WERI-Rb-1 (cell line): ENCODE measurements around the gene NLN.
"Not testable (repeated sequence)": the region's sequence is repeated elsewhere in the genome, so short reads cannot be mapped to it uniquely, and the experiment has no call there.

Experiments used
- DNase-seq: peaks from one replicate; pipeline ENCODE4 v3.0.0-alpha.2; 2020
- H3K27ac ChIP-seq: fragments of 250-450 bp; sonication (Bioruptor Pico); 2 replicates; pipeline ENCODE4 v1.5.1; 2020; ENCODE audit warnings: mild to moderate bottlenecking, moderate library complexity
- H3K27me3 ChIP-seq: fragments of 250-450 bp; sonication (Bioruptor Pico); 2 replicates; pipeline ENCODE4 v1.5.1; 2021; ENCODE audit warnings: mild to moderate bottlenecking, low read depth, moderate library complexity; ENCODE audit not compliant: insufficient read depth, severe bottlenecking
- H3K36me3 ChIP-seq: fragments of 250-450 bp; sonication (Bioruptor Pico); 2 replicates; pipeline ENCODE4 v1.5.1; 2020; ENCODE audit warnings: mild to moderate bottlenecking, moderate library complexity
- H3K4me3 ChIP-seq: 2 replicates; pipeline ENCODE4 v1.5.1; 2011; ENCODE audit warnings: low read depth, mild to moderate bottlenecking, control low read depth, low read length
- H3K9me3 ChIP-seq: fragments of 250-450 bp; sonication (Bioruptor Pico); 2 replicates; pipeline ENCODE4 v1.5.1; 2021; ENCODE audit warnings: mild to moderate bottlenecking, moderate library complexity; ENCODE audit not compliant: severe bottlenecking
- TF ChIP-seq, protein P1 (sequence below): IDR thresholded peaks from 2 replicates; pipeline ENCODE4 v1.5.1; 2011; ENCODE audit warnings: low read depth, mild to moderate bottlenecking, control low read depth, inconsistent platforms, low read length

NLN gene

DNA sequence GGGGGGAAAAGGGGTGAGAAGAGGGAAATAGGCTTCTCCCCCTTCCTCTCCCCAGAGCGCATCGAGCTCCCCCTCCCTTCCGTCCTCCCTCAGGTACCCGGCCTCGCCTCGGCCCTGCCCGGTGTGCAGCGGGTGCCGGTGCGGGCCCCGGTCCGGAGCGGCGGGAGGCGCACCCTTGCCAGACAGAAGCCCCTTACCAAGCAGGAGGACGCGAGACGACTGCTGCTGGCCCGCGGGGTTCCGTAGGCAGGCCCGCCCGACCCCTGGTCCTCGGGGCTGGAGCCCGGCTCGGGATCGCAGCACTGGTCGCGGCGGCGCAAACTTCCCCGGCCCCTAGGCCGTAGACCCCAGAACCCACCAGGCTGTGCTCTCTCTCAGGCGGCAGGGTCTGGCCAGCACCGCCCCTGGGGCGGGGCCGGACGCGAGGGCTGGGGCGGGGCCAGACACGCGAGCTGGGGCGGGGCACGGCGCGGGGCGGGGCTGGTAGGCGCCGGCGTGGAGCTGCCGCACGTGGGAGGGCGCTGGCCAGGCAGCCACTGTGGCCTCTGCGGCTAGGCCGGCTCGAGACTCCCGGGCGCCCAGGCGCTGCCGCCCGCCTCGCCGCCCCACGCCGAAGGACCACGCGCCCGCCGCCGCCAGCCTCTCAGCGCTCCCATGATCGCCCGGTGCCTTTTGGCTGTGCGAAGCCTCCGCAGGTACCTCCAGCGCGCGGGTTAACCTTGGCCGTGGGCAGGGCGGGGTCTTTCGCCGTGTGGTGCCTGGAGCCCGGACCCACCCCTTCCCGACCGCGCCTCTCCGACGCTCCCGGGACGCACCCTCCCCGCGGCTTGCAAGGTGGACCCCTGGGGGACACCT, at the start of gene NLN, which contains the start of gene SGTB:
TSS of gene NLN (plus strand) at position 486 of the 855 bp plus-strand sequence. CDS start at position 655, 169 bp downstream.
TSS of gene SGTB (minus strand) at position 390 of the 855 bp plus-strand sequence. CDS start 1,302 bp downstream, outside the sequence.
- Histone ChIP-seq H3K4me3 (peak within 1 kb of the TSS; percentile 68), H3K27me3 (no peaks in the 10 kb centered on the region), H3K9me3 (no peaks in the 10 kb centered on the region), H3K36me3 (peaks cover 13% of the 10 kb centered on the region), H3K27ac (peak within 1 kb of the TSS; percentile 84)
- TF ChIP-seq, protein P1, sequence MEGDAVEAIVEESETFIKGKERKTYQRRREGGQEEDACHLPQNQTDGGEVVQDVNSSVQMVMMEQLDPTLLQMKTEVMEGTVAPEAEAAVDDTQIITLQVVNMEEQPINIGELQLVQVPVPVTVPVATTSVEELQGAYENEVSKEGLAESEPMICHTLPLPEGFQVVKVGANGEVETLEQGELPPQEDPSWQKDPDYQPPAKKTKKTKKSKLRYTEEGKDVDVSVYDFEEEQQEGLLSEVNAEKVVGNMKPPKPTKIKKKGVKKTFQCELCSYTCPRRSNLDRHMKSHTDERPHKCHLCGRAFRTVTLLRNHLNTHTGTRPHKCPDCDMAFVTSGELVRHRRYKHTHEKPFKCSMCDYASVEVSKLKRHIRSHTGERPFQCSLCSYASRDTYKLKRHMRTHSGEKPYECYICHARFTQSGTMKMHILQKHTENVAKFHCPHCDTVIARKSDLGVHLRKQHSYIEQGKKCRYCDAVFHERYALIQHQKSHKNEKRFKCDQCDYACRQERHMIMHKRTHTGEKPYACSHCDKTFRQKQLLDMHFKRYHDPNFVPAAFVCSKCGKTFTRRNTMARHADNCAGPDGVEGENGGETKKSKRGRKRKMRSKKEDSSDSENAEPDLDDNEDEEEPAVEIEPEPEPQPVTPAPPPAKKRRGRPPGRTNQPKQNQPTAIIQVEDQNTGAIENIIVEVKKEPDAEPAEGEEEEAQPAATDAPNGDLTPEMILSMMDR: no peak
- peak; percentile 83 for DNase-seq

DNA sequence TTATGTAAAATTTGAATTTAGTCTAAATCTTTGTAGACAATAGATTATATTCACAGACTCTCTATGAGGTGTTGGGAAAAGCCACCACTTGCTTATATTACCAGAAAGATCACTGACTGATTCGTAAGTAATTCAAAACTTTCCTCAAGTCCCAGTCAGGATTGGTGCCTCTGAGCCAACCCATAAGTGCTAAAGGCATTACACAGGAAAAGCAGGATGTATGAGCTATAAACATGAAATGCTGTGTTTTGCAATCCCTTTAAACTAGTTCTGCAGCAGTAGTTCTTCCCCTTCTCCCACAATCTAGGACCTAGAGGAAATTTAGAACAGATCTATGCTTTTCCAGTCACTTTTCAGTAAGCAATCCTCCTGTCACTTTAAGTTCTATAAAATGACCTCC, 49.2 kb upstream of the NLN start:
- Histone ChIP-seq H3K4me3 (no peak overlapping the region), H3K36me3 (peaks cover 23% of the 10 kb centered on the region), H3K27me3 (no peaks in the 10 kb centered on the region), H3K9me3 (no peaks in the 10 kb centered on the region), H3K27ac (no peak overlapping the region)
- TF ChIP-seq, protein P1: no peak
- DNase-seq: no peak

DNA sequence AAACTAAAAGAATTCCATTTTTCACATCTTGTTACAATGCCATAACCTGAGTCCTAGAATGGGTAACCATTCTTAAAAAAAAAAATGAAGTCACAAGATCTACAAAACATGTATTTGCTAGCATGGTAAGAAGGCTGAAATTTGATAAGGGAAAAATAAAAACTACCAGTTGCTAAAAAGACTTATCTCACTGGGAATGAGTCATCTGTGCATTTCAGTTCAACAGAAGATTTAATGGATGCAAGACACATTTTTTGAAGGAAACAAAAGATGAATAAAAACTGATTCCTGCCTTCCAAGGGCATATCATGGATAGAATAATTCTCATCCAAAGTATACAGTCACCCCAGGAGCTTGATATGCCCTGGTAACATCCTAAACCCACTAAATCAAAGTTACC, 47.3 kb upstream of the NLN start:
- TF ChIP-seq, protein P1: no peak
- peaks cover 17% of the 10 kb centered on the region for H3K36me3 ChIP-seq

DNA sequence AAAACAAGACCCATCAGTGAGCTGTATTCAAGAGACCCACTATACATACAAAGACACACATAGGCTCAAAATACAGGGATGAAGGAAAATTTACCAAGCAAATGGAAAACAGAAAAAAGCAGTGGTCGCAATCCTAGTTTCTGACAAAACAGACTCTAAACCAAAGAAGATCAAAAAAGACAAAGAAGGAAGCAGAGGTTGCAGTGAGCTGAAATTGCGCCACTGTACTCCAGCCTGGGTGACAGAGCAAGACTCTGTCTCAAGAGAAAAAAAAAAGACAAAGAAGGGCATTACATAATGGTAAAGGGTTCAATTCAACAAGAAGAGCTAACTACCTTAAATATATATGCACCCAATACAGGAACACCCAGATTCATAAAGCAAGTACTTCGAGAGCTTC, 45.9 kb upstream of the NLN start:
- H3K4me3 ChIP-seq, DNase-seq, H3K27ac ChIP-seq, H3K9me3 ChIP-seq, H3K27me3 ChIP-seq: not testable (repeated sequence)
- peaks cover 13% of the 10 kb centered on the region for H3K36me3 ChIP-seq

More for the DNA sequence above, 47.3 kb upstream of the NLN start:
- Histone ChIP-seq H3K27me3 (no peaks in the 10 kb centered on the region), H3K9me3 (no peaks in the 10 kb centered on the region), H3K4me3 (no peak overlapping the region), H3K27ac (no peak overlapping the region)
- DNase-seq: no peak

DNA sequence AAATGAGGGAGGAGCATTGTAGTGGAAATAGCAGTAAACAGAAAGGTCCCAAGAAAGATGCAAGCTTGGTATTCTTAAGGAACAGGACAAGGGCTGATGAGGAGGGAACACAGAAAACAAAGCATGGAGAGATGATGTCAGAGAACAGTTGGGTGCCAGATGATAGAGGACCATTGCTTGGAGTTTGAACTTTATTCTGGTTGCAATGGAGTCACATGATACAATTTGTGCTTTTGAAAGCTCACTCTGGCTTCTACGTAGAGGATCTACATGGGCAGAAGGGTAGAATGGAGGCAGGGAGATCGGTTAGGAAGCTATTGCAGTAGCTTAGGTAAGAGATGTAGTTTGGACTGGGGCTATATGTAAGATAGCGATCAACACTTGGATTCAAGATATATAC, 39.9 kb upstream of the NLN start:
- DNase-seq: no peak
- no peak overlapping the region for H3K4me3 ChIP-seq
- no peak overlapping the region for H3K27ac ChIP-seq
- TF ChIP-seq, protein P1: no peak
- no peaks in the 10 kb centered on the region for H3K27me3 ChIP-seq
- no peaks in the 10 kb centered on the region for H3K9me3 ChIP-seq
- peaks cover 18% of the 10 kb centered on the region for H3K36me3 ChIP-seq

DNA sequence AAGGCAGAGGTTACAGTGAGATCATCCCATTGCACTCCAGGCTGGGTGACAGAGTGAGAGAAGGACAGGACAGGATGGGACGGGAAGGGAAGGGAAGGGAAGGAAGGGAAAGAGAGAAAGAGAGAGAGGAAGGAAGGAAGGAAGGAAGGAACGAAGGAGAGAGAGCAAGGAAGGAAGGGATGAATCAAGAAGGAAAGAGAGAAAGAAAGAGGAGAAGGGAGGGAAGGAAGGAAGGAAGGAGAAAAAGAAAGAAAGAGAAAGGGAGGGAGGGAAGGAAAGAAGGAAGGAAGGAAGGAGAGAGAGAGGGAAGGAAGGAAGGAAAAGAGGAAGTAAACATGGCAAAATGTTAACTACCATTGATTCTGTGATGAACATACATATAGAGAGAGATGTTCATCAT, 28.9 kb upstream of the NLN start:
- Histone ChIP-seq H3K4me3 (no peak overlapping the region), H3K9me3 (no peaks in the 10 kb centered on the region), H3K27ac (no peak overlapping the region), H3K36me3 (no peaks in the 10 kb centered on the region; the same call in 1 of the 2 replicates), H3K27me3 (no peaks in the 10 kb centered on the region)
- TF ChIP-seq, protein P1: no peak
- DNase-seq: no peak
